Thyroid gland (tissue), 4 donors: ENCODE results near the gene TCF3. TPM values are rescaled to one million over a fixed set of nuclear protein-coding genes. Genes with fewer than 3 reads are reported as not detected.

Experiments
- DNase-seq, 2 donors: peaks; one replicate each; pipeline ENCODE4 v3.0.0-alpha.2; 2019
- H3K27ac ChIP-seq, 3 donors: fragments of 200-600 bp; sonication (generic); 1 replicate in 2 of 3; 2 replicates in 1 of 3; pipeline ENCODE4 v1.5.1; 2016 to 2019; ENCODE audit warnings: mild to moderate bottlenecking in 1 of 3, moderate library complexity in 1 of 3
- H3K27me3 ChIP-seq: fragments of 200-600 bp; sonication (generic); one replicate; pipeline ENCODE4 v1.5.1; 2019
- H3K36me3 ChIP-seq, 2 donors: fragments of 200-600 bp; sonication (generic); one replicate each; pipeline ENCODE4 v1.5.1; 2016 to 2019
- H3K4me1 ChIP-seq, 2 donors: fragments of 200-600 bp; sonication (generic); one replicate each; pipeline ENCODE4 v1.5.1; 2017 to 2019
- H3K4me3 ChIP-seq, 3 donors: fragments of 200-600 bp; sonication (generic); replicated peaks in 1 of 3; 1 replicate in 2 of 3; 2 replicates in 1 of 3; pipeline ENCODE4 v1.5.1; 2016; ENCODE audit warnings: mild to moderate bottlenecking in 1 of 3
- H3K9me3 ChIP-seq: fragments of 200-600 bp; sonication (generic); one replicate; pipeline ENCODE4 v1.5.1; 2017
- CTCF ChIP-seq, 6 experiments: fragments of 200-600 bp in 3 of 6; fragments of 450-650 bp in 3 of 6; sonication (generic) in 3 of 6; IDR thresholded peaks; one replicate each; pipeline ENCODE4 v1.5.1; 2016 to 2019; ENCODE audit warnings: antibody characterized with exemption in 6 of 6, mild to moderate bottlenecking in 2 of 6, inconsistent platforms in 1 of 6, moderate library complexity in 1 of 6
- POLR2A ChIP-seq, 2 donors: fragments of 450-650 bp; IDR thresholded peaks; one replicate each; pipeline ENCODE4 v1.6.1; 2017; ENCODE audit warnings: antibody characterized with exemption in 2 of 2, mild to moderate bottlenecking in 2 of 2, moderate library complexity in 1 of 2
- WGBS, 2 donors: methylation state at CpG; one replicate each; pipeline ENCODE4 v1.1.5; 2017; 5-methylcytosine and 5-hydroxymethylcytosine counted together
- intact Hi-C: fragments of 100-400 bp; cut with DNase I; formaldehyde crosslinking; loops from one replicate; pipeline ENCODE4 v1.15.1; 2023
- total RNA-seq, 4 donors: library from RNA; depleted of rRNA; stranded (reverse); fragments of >200 nt; gene quantifications; one replicate each; pipeline ENCODE4 v1.2.3, GENCODE V29; 2016

TCF3 gene
- total RNA-seq, 4 donors from 2014 or later, result 28.6 to 70.6 (median 43.8) TPM

DNA sequence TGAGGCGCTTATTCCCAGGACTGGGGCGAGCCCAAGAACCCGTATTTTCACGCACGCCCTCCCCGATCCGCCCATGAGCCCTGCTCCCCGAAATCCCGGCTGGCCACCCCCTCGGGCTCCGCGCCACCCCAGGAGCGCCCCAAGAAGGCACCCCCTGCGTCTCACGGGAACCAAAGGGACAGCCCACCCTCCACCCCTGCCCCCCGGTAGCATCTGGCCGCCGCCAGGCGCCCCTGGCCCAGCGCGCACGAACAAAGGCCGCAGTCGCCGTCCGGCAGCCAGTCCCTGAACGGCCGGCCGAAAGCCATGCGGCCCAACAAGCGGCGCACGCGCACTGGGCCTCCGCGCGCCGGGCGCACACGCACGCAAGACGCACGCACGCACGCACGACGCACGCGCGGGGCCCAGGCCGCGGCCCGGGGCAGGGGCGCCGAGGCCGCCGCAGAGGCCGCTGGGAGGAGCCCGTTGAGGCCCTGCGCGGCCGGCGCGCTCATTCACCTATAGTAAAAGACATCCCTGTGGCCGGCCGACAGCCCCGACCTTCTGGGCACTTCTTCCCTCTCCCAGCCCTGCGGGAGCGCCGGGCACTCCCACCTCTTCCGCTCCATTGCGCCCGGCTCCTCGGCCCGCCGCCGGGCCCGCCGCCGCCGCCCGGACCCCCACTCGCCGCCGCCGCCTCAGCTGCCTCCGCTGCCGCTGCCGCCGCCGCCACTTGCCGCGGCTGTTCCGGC is 60.2 kb downstream of the TCF3 start:
- DNase-seq, result peak; percentile 84
- Histone ChIP-seq H3K9me3 (no peaks in the 10 kb centered on the region), H3K4me1 (peaks cover 20 to 22% of the 10 kb centered on the region in 2 donors), H3K27me3 (no peaks in the 10 kb centered on the region), H3K36me3 (peaks cover under 1 to 8% of the 10 kb centered on the region in 2 donors), H3K27ac (peak overlapping the region in 2 of 3 donors; percentile 79 to 86), H3K4me3 (peak overlapping the region; percentile 14 to 83 (median 71))
- TF ChIP-seq POLR2A (IDR thresholded peaks at IDR 0.05) (peak; percentile 47 to 79), CTCF (IDR thresholded peaks at IDR 0.05) (no peak)
- intact Hi-C loops, result no loop called here
- WGBS, 2 donors, result 0 to 1% methylated on average over 7 to 17 of the region's 94 CpGs

GRCh38 chr19:1591421-1592023 is 60.9 kb downstream of the TCF3 start:
- 0 to 4% methylated on average over 25 to 31 of the region's 31 CpGs for WGBS, 2 donors
- intact Hi-C loops, result no loop called here
- Histone ChIP-seq H3K9me3 (no peaks in the 10 kb centered on the region), H3K4me1 (peaks cover 20 to 22% of the 10 kb centered on the region in 2 donors), H3K36me3 (peaks cover 0 to 2% of the 10 kb centered on the region in 2 donors), H3K27ac (peak overlapping the region in 2 of 3 donors; percentile 65 to 86), H3K4me3 (peak overlapping the region; percentile 14 to 83 (median 71)), H3K27me3 (no peaks in the 10 kb centered on the region)
- TF ChIP-seq CTCF (IDR thresholded peaks at IDR 0.05), result no peak
- TF ChIP-seq POLR2A (IDR thresholded peaks at IDR 0.05), result no peak
- DNase-seq, result peak; percentile 15 to 36

- peak overlapping the region in 1 of 3 donors; percentile 83 for H3K4me3 ChIP-seq
- no peaks in the 10 kb centered on the region for H3K36me3 ChIP-seq
- no peak overlapping the region for H3K27ac ChIP-seq
- H3K27me3 ChIP-seq, result no peaks in the 10 kb centered on the region
- no peak for TF ChIP-seq POLR2A (IDR thresholded peaks at IDR 0.05)
- TF ChIP-seq CTCF (IDR thresholded peaks at IDR 0.05), result no peak
- H3K4me1 ChIP-seq, result peaks cover 20 to 22% of the 10 kb centered on the region in 2 donors
- 46% methylated on average over 10 of the region's 10 CpGs for WGBS, 2 donors
- intact Hi-C loops, result no loop called here
- no peaks in the 10 kb centered on the region for H3K9me3 ChIP-seq
- DNase-seq, result no peak
Measured at GRCh38 chr19:1590641-1591397, 61.6 kb downstream of the TCF3 start.

DNA sequence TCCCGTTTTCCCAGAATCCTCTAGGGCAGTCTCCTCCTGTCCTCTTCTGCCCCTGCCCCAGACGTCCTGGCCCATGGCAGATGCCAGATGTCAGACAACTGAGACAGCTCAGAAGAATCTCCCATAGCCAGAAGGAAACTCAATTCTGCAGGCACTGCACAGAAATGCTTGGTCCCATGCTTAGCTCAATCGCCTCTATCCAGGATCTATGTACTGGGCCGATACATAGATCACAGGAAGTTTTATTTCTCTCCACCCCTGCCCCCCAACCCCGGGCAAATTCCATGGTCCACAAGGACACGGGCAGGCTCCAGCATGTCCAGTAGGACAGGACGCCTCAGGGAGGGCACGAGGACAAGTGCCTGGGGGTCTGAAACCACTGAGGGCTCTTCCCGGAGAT is 64.5 kb downstream of the TCF3 start:
- DNase-seq, result no peak
- intact Hi-C loops, result no loop called here
- Histone ChIP-seq H3K27ac (no peak overlapping the region), H3K4me3 (no peak overlapping the region), H3K9me3 (no peaks in the 10 kb centered on the region), H3K36me3 (peaks cover 7 to 17% of the 10 kb centered on the region in 2 donors), H3K4me1 (peaks cover 15% of the 10 kb centered on the region in 2 donors), H3K27me3 (no peaks in the 10 kb centered on the region)
- TF ChIP-seq POLR2A (IDR thresholded peaks at IDR 0.05) (no peak), CTCF (IDR thresholded peaks at IDR 0.05) (no peak)
- 73 to 77% methylated on average over 9 of the region's 9 CpGs for WGBS, 2 donors
